ENCODE data around the gene FBXO33. TPM values are rescaled to one million over a fixed set of nuclear protein-coding genes. Genes with fewer than 3 reads are reported as not detected.

The FBXO33 gene
- total RNA-seq, 1 donor from 2014 or later: 13.6 TPM

DNA sequence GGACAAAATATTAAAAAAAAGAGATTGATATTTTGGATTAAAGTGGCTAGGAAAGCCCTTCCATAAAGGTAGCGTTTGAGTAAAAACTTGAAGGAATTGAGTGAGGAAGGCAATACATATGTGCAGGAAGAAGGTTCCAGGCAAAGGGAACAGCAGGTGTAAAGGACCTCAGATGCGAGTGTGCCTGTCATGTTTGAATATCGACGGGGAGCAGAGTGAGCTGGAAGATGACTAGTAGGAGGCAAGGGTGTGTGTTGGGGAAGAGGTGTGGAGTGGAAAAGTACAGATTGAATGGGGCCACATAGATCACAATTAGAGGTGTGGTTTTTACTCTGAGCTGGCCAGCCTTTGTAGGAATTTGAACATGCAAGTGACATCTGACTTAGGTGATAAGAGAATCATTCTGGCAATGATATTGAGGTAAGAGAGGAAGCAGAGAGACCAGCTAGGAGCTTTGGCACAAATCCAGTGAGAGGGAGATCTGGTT is 15.0 kb upstream of the FBXO33 start:
- Mint-ChIP-seq H3K27ac (no peak overlapping the region), H3K36me3 (ENCODE audit: insufficient read depth) (no peaks in the 10 kb centered on the region), H3K4me1 (ENCODE audit: low read depth) (peaks cover 2% of the 10 kb centered on the region), H3K27me3 (no peaks in the 10 kb centered on the region), H3K9me3 (ENCODE audit: low read depth) (no peaks in the 10 kb centered on the region), H3K4me3 (ENCODE audit: low read depth) (no peak overlapping the region)
- no peak for TF ChIP-seq CTCF (IDR thresholded peaks at IDR 0.05; ENCODE audit: unreplicated experiment)
- DNase-seq (ENCODE audit: low spot score, unreplicated experiment): no peak

DNA sequence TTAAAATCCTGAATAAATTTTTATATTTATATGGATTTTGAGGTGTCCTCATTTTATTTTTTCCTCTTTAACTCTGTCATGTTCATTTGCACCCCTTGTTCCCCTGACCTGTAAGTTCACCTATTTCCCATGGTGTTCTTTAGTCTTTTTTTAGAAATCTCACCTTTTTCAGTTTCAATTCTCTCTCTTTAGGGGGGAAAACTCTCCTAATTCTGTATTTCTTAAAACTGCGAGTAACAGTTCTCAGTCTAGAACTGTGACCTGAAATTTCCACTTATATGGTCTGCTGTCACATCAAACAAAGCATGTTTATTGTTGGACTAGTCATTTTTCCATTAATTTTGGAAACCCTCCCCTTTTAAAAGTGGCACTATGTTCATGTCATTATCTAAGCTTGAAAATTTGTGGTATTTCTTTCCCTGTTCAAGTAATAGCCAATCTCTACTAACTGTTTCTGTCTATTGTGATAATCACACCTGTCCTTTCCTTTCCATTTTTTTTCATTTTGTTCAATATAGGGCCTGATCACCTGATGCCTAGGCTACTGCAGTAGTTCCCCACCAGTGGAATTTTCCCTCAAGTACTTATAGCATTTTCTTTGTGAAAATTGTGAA is 14.0 kb upstream of the FBXO33 start:
- DNase-seq (ENCODE audit: low spot score, unreplicated experiment): no peak
- Mint-ChIP-seq H3K27me3 (no peaks in the 10 kb centered on the region), H3K36me3 (ENCODE audit: insufficient read depth) (peaks cover 4% of the 10 kb centered on the region), H3K4me1 (ENCODE audit: low read depth) (peaks cover 2% of the 10 kb centered on the region), H3K9me3 (ENCODE audit: low read depth) (peaks cover 4% of the 10 kb centered on the region), H3K4me3 (ENCODE audit: low read depth) (no peak overlapping the region), H3K27ac (no peak overlapping the region)
- no peak for TF ChIP-seq CTCF (IDR thresholded peaks at IDR 0.05; ENCODE audit: unreplicated experiment)

DNA sequence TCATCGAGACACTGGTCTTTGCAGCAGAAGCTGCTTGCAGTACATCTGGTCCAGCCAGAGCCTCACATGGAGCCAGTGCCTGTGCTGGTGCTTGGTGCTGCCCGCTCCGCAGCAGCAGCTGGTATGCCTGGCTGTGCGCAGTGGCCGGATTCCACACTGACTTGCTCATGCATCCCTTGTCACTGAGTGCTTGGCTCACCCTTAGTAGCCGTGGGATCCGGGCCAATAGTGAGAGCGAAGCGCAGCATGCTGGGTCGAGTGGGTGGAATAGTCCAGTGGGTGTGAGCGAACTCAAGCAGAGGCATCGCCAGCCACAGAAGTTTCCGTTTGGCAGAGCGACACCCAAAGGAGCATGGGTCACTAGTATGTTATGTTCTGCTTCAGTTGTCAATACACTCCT is 10.1 kb upstream of the FBXO33 start:
- TF ChIP-seq CTCF (IDR thresholded peaks at IDR 0.05; ENCODE audit: unreplicated experiment): no peak
- H3K36me3 Mint-ChIP-seq (ENCODE audit: insufficient read depth): peaks cover 4% of the 10 kb centered on the region
- H3K27ac Mint-ChIP-seq: no peak overlapping the region
- no peak for DNase-seq (ENCODE audit: low spot score, unreplicated experiment)
- H3K27me3 Mint-ChIP-seq: no peaks in the 10 kb centered on the region
- no peak overlapping the region for H3K4me3 Mint-ChIP-seq (ENCODE audit: low read depth)
- peaks cover 2% of the 10 kb centered on the region for H3K4me1 Mint-ChIP-seq (ENCODE audit: low read depth)
- H3K9me3 Mint-ChIP-seq (ENCODE audit: low read depth): peaks cover 4% of the 10 kb centered on the region

GRCh38 chr14:39441805-39442204 is 9.6 kb upstream of the FBXO33 start:
- no peak overlapping the region for H3K4me3 Mint-ChIP-seq (ENCODE audit: low read depth)
- no peak overlapping the region for H3K27ac Mint-ChIP-seq

GRCh38 chr14:39440975-39441374 is 8.7 kb upstream of the FBXO33 start:
- no peak for TF ChIP-seq CTCF (IDR thresholded peaks at IDR 0.05; ENCODE audit: unreplicated experiment)
- Mint-ChIP-seq H3K4me1 (ENCODE audit: low read depth) (no peaks in the 10 kb centered on the region), H3K27ac (no peak overlapping the region), H3K27me3 (no peaks in the 10 kb centered on the region), H3K4me3 (ENCODE audit: low read depth) (no peak overlapping the region), H3K9me3 (ENCODE audit: low read depth) (peaks cover 4% of the 10 kb centered on the region), H3K36me3 (ENCODE audit: insufficient read depth) (peaks cover 4% of the 10 kb centered on the region)
- no peak for DNase-seq (ENCODE audit: low spot score, unreplicated experiment)

More at GRCh38 chr14:39441805-39442204, 9.6 kb upstream of the FBXO33 start:
- Mint-ChIP-seq H3K36me3 (ENCODE audit: insufficient read depth) (peaks cover 4% of the 10 kb centered on the region), H3K27me3 (no peaks in the 10 kb centered on the region), H3K4me1 (ENCODE audit: low read depth) (no peaks in the 10 kb centered on the region), H3K9me3 (ENCODE audit: low read depth) (peaks cover 4% of the 10 kb centered on the region)
- no peak for TF ChIP-seq CTCF (IDR thresholded peaks at IDR 0.05; ENCODE audit: unreplicated experiment)
- DNase-seq (ENCODE audit: low spot score, unreplicated experiment): no peak

Measured in progenitor cell of endocrine pancreas (in vitro differentiated cells).